ENCODE measurements around the gene AQP5.

AQP5 gene

GRCh38 chr12:49971141-49971540 lies 9.5 kb downstream of the AQP5 start:
- POLR2A ChIA-PET (ENCODE audit: low non-redundant PET) = no interaction called here
- TF ChIP-seq, protein P1, sequence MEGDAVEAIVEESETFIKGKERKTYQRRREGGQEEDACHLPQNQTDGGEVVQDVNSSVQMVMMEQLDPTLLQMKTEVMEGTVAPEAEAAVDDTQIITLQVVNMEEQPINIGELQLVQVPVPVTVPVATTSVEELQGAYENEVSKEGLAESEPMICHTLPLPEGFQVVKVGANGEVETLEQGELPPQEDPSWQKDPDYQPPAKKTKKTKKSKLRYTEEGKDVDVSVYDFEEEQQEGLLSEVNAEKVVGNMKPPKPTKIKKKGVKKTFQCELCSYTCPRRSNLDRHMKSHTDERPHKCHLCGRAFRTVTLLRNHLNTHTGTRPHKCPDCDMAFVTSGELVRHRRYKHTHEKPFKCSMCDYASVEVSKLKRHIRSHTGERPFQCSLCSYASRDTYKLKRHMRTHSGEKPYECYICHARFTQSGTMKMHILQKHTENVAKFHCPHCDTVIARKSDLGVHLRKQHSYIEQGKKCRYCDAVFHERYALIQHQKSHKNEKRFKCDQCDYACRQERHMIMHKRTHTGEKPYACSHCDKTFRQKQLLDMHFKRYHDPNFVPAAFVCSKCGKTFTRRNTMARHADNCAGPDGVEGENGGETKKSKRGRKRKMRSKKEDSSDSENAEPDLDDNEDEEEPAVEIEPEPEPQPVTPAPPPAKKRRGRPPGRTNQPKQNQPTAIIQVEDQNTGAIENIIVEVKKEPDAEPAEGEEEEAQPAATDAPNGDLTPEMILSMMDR (conservative IDR thresholded peaks at IDR 0.05; ENCODE audit: low read depth) = no peak

GRCh38 chr12:49972129-49972528 lies 10.5 kb downstream of the AQP5 start:
- POLR2A ChIA-PET (ENCODE audit: low non-redundant PET) = no interaction called here
- H3K27ac ChIP-seq = no peak overlapping the region
- DNase-seq (ENCODE audit: low spot score) = no peak
- CTCF ChIA-PET = interaction anchor here (1.1 kb wide), 1 partner anchor 98 kb away, joined by 4 read pairs; no protein-coding TSS in a partner anchor
- TF ChIP-seq, protein P1 (conservative IDR thresholded peaks at IDR 0.05; ENCODE audit: low read depth) = no peak

More at GRCh38 chr12:49971141-49971540, 9.5 kb downstream of the AQP5 start:
- CTCF ChIA-PET = interaction anchor here (0.6 to 0.7 kb wide), 2 partner anchors 69 to 94 kb away, joined by 3 to 4 read pairs; no protein-coding TSS in a partner anchor
- DNase-seq (ENCODE audit: low spot score) = no peak
- H3K27ac ChIP-seq = peak overlapping the region; percentile 60

DNA sequence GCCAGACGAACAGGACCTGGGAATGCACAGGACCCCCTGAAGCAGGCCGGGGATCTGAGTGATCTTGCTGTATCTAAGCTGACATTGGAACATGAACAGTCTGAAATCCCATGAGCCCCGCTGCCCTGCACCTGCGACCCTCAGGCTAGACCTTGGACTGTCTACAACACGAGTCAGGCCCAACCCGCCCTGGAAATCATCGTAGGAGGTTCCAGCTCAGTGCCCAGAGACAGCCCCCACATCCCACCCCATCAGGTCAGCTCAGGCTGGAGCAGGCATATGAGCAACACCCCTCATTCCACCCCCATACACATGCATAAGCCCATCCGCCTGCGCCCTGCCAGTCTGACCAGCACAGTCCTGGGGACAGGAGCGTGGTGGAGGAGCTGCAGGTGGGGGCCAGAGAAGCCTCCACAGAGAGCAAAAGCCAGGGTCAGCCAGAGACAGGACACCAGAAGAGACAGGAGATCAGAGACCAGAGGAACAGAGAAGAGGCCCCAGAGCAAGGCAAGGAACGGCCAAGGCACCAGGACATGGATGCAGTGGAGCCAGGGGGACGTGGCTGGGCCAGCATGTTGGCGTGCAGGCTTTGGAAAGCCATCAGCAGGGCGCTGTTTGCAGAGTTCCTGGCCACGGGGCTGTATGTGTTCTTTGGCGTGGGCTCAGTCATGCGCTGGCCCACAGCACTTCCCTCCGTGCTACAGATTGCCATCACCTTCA lies 11.1 kb downstream of the AQP5 start, which contains the start of gene AQP6:
TSS of gene AQP6 (plus strand) at position 307 of the 720 bp plus-strand sequence. CDS start at position 534, 227 bp downstream.
- TF ChIP-seq, protein P1 (conservative IDR thresholded peaks at IDR 0.05; ENCODE audit: low read depth) = no peak
- ChIA-PET CTCF (interaction anchor here (1.1 kb wide), 1 partner anchor 98 kb away, joined by 4 read pairs; no protein-coding TSS in a partner anchor), POLR2A (ENCODE audit: low non-redundant PET) (no interaction called here)
- DNase-seq (ENCODE audit: low spot score) = no peak
- peak within 1 kb of the TSS; percentile 60 for H3K27ac ChIP-seq

DNA sequence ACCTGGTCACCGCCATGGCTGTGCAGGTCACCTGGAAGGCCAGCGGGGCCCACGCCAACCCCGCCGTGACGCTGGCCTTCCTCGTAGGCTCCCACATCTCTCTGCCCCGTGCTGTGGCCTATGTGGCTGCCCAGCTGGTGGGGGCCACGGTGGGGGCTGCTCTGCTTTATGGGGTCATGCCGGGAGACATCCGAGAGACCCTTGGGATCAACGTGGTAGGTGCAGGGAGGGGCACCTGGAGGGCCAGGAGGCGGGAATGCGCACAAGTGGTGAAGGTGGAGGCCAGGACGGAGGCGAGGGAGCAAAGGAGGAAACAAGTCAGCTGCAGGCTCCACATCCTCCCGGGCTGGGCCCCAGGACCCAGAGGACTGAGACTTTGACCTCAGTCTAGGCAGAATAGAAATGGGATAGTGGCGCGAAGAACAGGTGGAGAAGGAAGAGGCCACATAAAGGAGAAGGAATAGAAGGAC lies 11.7 kb downstream of the AQP5 start:
- TF ChIP-seq, protein P1 (conservative IDR thresholded peaks at IDR 0.05; ENCODE audit: low read depth) = no peak
- POLR2A ChIA-PET (ENCODE audit: low non-redundant PET) = no interaction called here
- DNase-seq (ENCODE audit: low spot score) = no peak
- no peak overlapping the region for H3K27ac ChIP-seq
- CTCF ChIA-PET = interaction anchor here (0.6 kb wide), 1 partner anchor 66 kb away, joined by 4 read pairs; no protein-coding TSS in a partner anchor

GRCh38 chr12:49974231-49974675 lies 12.6 kb downstream of the AQP5 start:
- peak overlapping the region; percentile 13; the same call in 1 of the 2 replicates for H3K27ac ChIP-seq
- POLR2A ChIA-PET (ENCODE audit: low non-redundant PET) = no interaction called here
- CTCF ChIA-PET = interaction anchor here (0.6 kb wide), 1 partner anchor 65 kb away, joined by 4 read pairs; no protein-coding TSS in a partner anchor
- TF ChIP-seq, protein P1 (conservative IDR thresholded peaks at IDR 0.05; ENCODE audit: low read depth) = no peak
- no peak for DNase-seq (ENCODE audit: low spot score)

DNA sequence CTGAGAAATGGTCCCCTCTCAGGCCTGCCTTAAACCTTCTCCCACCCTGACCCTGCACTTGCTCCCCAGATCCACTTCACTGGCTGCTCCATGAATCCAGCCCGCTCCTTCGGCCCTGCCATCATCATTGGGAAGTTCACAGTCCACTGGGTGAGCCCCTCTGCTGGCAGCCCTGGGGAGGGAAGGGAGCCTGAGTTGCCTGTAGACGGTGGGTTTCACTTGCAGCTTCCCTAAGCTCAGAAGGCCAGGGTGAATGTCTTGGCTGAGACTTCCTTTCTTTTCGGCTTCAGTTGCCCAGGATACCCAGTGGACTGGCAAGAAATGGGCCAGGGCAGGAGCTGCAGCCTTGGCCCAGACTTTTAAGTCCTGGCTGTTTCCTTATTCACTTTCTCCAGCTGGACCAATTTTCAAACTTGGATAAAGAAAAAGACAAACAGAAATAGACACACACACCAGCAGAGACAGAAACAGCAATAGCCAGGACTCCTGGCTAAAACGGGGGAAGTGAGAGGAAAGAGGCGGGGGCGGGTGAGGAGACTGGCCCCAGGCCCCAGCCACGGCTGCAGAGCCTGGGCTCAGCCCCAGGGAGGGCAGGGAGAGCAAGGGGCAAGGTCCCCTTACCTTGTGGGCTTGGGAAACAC lies 13.1 kb downstream of the AQP5 start:
- H3K27ac ChIP-seq = peak overlapping the region; percentile 13
- DNase-seq (ENCODE audit: low spot score) = no peak
- ChIA-PET POLR2A (ENCODE audit: low non-redundant PET) (no interaction called here), CTCF (no interaction called here)
- TF ChIP-seq, protein P1 (conservative IDR thresholded peaks at IDR 0.05; ENCODE audit: low read depth) = no peak
